MM.1S (cell line): ENCODE results near the gene TMC3.

Experiments used
- DNase-seq: peaks from one replicate; pipeline ENCODE4 v3.0.0-alpha.2; 2015
- H2AFZ ChIP-seq: fragments of 300-600 bp; sonication (generic); 2 replicates; pipeline ENCODE4 v1.6.0; 2016; ENCODE audit warnings: antibody characterized with exemption, low read length
- H3F3A ChIP-seq: fragments of 300-600 bp; sonication (generic); 2 replicates; pipeline ENCODE4 v1.6.1; 2016; ENCODE audit warnings: mild to moderate bottlenecking, antibody characterized with exemption, low read length, moderate library complexity, mixed read lengths; ENCODE audit not compliant: insufficient read depth
- H3K27ac ChIP-seq: fragments of 300-600 bp; sonication (generic); 2 replicates; pipeline ENCODE4 v1.5.1; 2016; ENCODE audit warnings: mild to moderate bottlenecking, low read length
- H3K27me3 ChIP-seq: fragments of 300-600 bp; sonication (generic); replicated peaks from 2 replicates; pipeline ENCODE4 v1.6.0; 2016; ENCODE audit warnings: low read length; ENCODE audit not compliant: insufficient read depth
- H3K36me3 ChIP-seq: fragments of 300-600 bp; sonication (generic); replicated peaks from 2 replicates; pipeline ENCODE4 v1.6.1; 2016; ENCODE audit warnings: mild to moderate bottlenecking, low read length, mixed read lengths; ENCODE audit not compliant: insufficient read depth
- H3K4me1 ChIP-seq: fragments of 300-600 bp; sonication (generic); 2 replicates; pipeline ENCODE4 v1.6.1; 2016; ENCODE audit warnings: low read length, mixed read lengths
- H3K4me2 ChIP-seq: fragments of 300-600 bp; sonication (generic); 2 replicates; pipeline ENCODE4 v1.6.0; 2016; ENCODE audit warnings: low read depth, low read length
- H3K4me3 ChIP-seq: fragments of 300-600 bp; sonication (generic); 2 replicates; pipeline ENCODE4 v1.5.1; 2016; ENCODE audit warnings: low read length, mixed read lengths
- H3K79me2 ChIP-seq: fragments of 300-600 bp; sonication (generic); 2 replicates; pipeline ENCODE4 v1.6.1; 2016; ENCODE audit warnings: mixed run types, low read length, mixed read lengths
- H3K9ac ChIP-seq: fragments of 300-600 bp; sonication (generic); 2 replicates; pipeline ENCODE4 v1.6.1; 2016; ENCODE audit warnings: low read length, mixed read lengths
- H3K9me2 ChIP-seq: fragments of 300-600 bp; sonication (generic); replicated peaks from 2 replicates; pipeline ENCODE4 v1.6.1; 2016; ENCODE audit warnings: mild to moderate bottlenecking, low read length, mixed read lengths; ENCODE audit not compliant: insufficient read depth
- H3K9me3 ChIP-seq: fragments of 300-600 bp; sonication (generic); replicated peaks from 2 replicates; pipeline ENCODE4 v1.6.1; 2016; ENCODE audit warnings: mild to moderate bottlenecking, low read length, mixed read lengths; ENCODE audit not compliant: insufficient read depth
- H4K20me1 ChIP-seq: fragments of 300-600 bp; sonication (generic); 2 replicates; pipeline ENCODE4 v1.6.1; 2016; ENCODE audit warnings: mild to moderate bottlenecking, low read length, moderate library complexity, mixed read lengths; ENCODE audit not compliant: insufficient read depth
- EZH2 ChIP-seq: fragments of 300-600 bp; sonication (generic); optimal IDR thresholded peaks from 2 replicates; pipeline ENCODE3; 2017; ENCODE audit warnings: low read depth, mild to moderate bottlenecking, antibody characterized with exemption, low read length, mixed read lengths
- EZH2phosphoT487 ChIP-seq: fragments of 300-600 bp; sonication (generic); IDR thresholded peaks from 2 replicates; pipeline ENCODE4 v1.6.1; 2018; ENCODE audit warnings: antibody characterized with exemption, low read length
- TF ChIP-seq, protein P1 (sequence below): fragments of 300-600 bp; sonication (generic); IDR thresholded peaks from 2 replicates; pipeline ENCODE4 v1.5.1; 2016; ENCODE audit warnings: antibody characterized with exemption, low read length, mixed read lengths

TMC3 gene

DNA sequence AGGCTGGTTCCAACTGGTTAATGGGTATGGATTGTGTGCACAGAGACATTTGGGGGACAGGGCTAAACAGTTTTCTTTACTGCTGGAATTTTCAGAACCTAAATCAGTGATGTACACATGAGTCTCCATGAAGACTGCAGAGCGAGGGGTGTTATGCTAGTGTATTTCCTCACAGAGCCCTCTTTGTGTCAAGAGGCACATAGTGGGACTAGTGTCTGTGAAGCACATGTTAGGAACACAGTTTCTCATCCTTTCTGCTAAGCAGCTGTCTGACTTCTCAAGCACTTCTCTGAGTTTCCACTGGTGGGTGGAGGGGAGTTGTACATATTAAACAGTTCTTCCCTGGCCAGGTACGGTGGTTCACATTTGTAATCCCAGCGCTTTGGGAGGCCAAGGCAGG lies 40.6 kb downstream of the TMC3 start:
- TF ChIP-seq, protein P1, sequence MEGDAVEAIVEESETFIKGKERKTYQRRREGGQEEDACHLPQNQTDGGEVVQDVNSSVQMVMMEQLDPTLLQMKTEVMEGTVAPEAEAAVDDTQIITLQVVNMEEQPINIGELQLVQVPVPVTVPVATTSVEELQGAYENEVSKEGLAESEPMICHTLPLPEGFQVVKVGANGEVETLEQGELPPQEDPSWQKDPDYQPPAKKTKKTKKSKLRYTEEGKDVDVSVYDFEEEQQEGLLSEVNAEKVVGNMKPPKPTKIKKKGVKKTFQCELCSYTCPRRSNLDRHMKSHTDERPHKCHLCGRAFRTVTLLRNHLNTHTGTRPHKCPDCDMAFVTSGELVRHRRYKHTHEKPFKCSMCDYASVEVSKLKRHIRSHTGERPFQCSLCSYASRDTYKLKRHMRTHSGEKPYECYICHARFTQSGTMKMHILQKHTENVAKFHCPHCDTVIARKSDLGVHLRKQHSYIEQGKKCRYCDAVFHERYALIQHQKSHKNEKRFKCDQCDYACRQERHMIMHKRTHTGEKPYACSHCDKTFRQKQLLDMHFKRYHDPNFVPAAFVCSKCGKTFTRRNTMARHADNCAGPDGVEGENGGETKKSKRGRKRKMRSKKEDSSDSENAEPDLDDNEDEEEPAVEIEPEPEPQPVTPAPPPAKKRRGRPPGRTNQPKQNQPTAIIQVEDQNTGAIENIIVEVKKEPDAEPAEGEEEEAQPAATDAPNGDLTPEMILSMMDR, result no peak
- no peak overlapping the region for H3K4me3 ChIP-seq
- H3K4me1 ChIP-seq, result peaks cover 33% of the 10 kb centered on the region

DNA sequence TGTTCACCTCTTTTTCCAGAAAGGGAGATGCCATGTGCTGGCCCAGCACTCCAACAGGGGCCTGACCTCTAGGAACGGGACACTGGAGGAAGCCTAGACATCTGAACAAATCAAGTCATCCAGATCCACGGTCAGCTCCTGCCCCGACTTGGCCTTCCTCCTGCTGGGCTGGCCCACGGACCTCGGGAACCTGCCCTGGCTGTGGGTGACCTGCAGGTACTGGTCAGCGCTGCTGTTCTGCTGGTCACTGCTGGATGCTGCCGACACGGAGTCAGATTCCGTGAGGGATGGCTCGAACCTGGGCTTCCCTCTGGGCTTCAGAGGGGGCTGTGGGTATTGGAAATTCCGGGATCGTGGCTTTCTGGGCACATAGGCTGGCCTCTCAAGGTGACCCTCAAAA lies 41.7 kb downstream of the TMC3 start:
- Histone ChIP-seq H3K36me3 (no peaks in the 10 kb centered on the region), H3K27ac (no peak overlapping the region), H3K9ac (no peak overlapping the region), H3K27me3 (no peaks in the 10 kb centered on the region), H3K9me2 (no peaks in the 10 kb centered on the region), H4K20me1 (no peaks in the 10 kb centered on the region), H3K4me1 (peaks cover 43% of the 10 kb centered on the region), H3F3A (peaks cover 22% of the 10 kb centered on the region), H3K79me2 (peaks cover 28% of the 10 kb centered on the region), H3K9me3 (no peaks in the 10 kb centered on the region), H3K4me3 (no peak overlapping the region), H2AFZ (no peak overlapping the region), H3K4me2 (no peak overlapping the region)
- TF ChIP-seq, protein P1, result no peak
- TF ChIP-seq EZH2phosphoT487 (no peak), EZH2 (no peak)
- no peak for DNase-seq

More for the DNA sequence above, 40.6 kb downstream of the TMC3 start:
- Histone ChIP-seq H3K79me2 (peaks cover 23% of the 10 kb centered on the region), H3K27ac (no peak overlapping the region), H3K9ac (no peak overlapping the region), H2AFZ (no peak overlapping the region), H4K20me1 (no peaks in the 10 kb centered on the region), H3F3A (0 out of 2 replicates have a peak, but pooled peaks cover 12% of the 10 kb centered on the region), H3K9me3 (no peaks in the 10 kb centered on the region), H3K4me2 (no peak overlapping the region), H3K9me2 (no peaks in the 10 kb centered on the region), H3K27me3 (no peaks in the 10 kb centered on the region), H3K36me3 (no peaks in the 10 kb centered on the region)
- DNase-seq, result no peak

DNA sequence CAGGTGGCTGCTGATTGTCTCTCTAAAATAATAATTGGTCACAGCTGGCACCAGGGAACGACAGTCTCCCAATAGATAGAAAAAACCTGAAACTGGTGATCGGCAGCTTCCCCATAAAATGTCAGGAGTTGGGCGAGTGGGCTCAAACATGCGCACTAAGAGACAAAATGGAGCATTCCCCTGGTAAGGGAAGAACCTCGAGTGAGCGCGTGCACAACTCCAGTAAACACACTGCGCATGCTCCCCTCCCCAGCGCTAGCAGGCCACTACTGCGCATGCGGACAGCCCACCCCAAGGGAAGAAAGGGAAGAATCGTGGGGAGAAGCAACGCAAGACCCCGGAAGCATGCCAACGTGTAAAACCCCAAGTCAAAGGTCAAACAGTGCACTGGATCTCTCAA lies 42.4 kb downstream of the TMC3 start:
- peaks cover 29% of the 10 kb centered on the region for H3F3A ChIP-seq
- H3K9ac ChIP-seq, result no peak overlapping the region; the same call in 1 of the 2 replicates
- peak overlapping the region; percentile 33 for H3K4me3 ChIP-seq
- H3K27ac ChIP-seq, result peak overlapping the region; percentile 74; the same call in 1 of the 2 replicates
- no peaks in the 10 kb centered on the region for H3K36me3 ChIP-seq
- peak overlapping the region; percentile 56 for H3K4me2 ChIP-seq
- no peaks in the 10 kb centered on the region for H3K9me2 ChIP-seq
- TF ChIP-seq EZH2, result no peak
- TF ChIP-seq, protein P1, result no peak
- no peaks in the 10 kb centered on the region for H4K20me1 ChIP-seq
- no peaks in the 10 kb centered on the region for H3K9me3 ChIP-seq
- H3K79me2 ChIP-seq, result peaks cover 29% of the 10 kb centered on the region
- H3K27me3 ChIP-seq, result no peaks in the 10 kb centered on the region
- H3K4me1 ChIP-seq, result peaks cover 51% of the 10 kb centered on the region
- DNase-seq, result no peak
- H2AFZ ChIP-seq, result peak overlapping the region; percentile 35; the same call in 1 of the 2 replicates
